OCI-LY1 (cell line): ENCODE results near the gene B4GALT7.

Source experiments
- H2AFZ ChIP-seq: fragments of 200-600 bp; sonication (generic), shearing (Covaris generic); 2 replicates; pipeline ENCODE4 v1.6.0; 2014; ENCODE audit warnings: antibody characterized with exemption, mild to moderate bottlenecking, low read length
- H3F3A ChIP-seq: fragments of 200-600 bp; sonication (generic), shearing (Covaris generic); 2 replicates; pipeline ENCODE4 v1.6.0; 2014; ENCODE audit warnings: mild to moderate bottlenecking, antibody characterized with exemption, low read length, moderate library complexity; ENCODE audit not compliant: insufficient read depth
- H3K27ac ChIP-seq: fragments of 200-600 bp; sonication (generic); 2 replicates; pipeline ENCODE4 v1.5.1; 2014; ENCODE audit warnings: low read length, mixed run types, mild to moderate bottlenecking, low read depth; ENCODE audit not compliant: poor library complexity, severe bottlenecking
- H3K27me3 ChIP-seq: fragments of 200-600 bp; sonication (generic); 2 replicates; pipeline ENCODE4 v1.6.0; 2014; ENCODE audit warnings: antibody characterized with exemption, mild to moderate bottlenecking, low read length, moderate library complexity; ENCODE audit not compliant: insufficient read depth
- H3K36me3 ChIP-seq: fragments of 200-600 bp; sonication (generic); 2 replicates; pipeline ENCODE4 v1.6.1; 2014; ENCODE audit warnings: mild to moderate bottlenecking, antibody characterized with exemption, low read length, moderate library complexity, mixed read lengths; ENCODE audit not compliant: insufficient read depth
- H3K4me1 ChIP-seq: fragments of 200-600 bp; sonication (generic); 2 replicates; pipeline ENCODE4 v1.5.1; 2014; ENCODE audit warnings: mild to moderate bottlenecking, low read length, moderate library complexity; ENCODE audit not compliant: insufficient read depth, severe bottlenecking
- H3K4me2 ChIP-seq: fragments of 200-600 bp; sonication (generic), shearing (Covaris generic); 2 replicates; pipeline ENCODE4 v1.6.1; 2014; ENCODE audit warnings: low read length
- H3K4me3 ChIP-seq: fragments of 200-600 bp; sonication (generic); 2 replicates; pipeline ENCODE4 v1.5.1; 2014; ENCODE audit warnings: low read length, low read depth, mild to moderate bottlenecking, mixed read lengths; ENCODE audit not compliant: poor library complexity, severe bottlenecking
- H3K79me2 ChIP-seq: fragments of 200-600 bp; shearing (Covaris generic); 2 replicates; pipeline ENCODE4 v1.6.1; 2016; ENCODE audit warnings: mixed run types, low read length, mixed read lengths; ENCODE audit not compliant: insufficient read depth
- H3K9ac ChIP-seq: fragments of 200-600 bp; sonication (generic), shearing (Covaris generic); 2 replicates; pipeline ENCODE4 v1.6.1; 2014; ENCODE audit warnings: mild to moderate bottlenecking, low read length, mixed read lengths
- H3K9me2 ChIP-seq: fragments of 200-600 bp; sonication (generic), shearing (Covaris generic); 2 replicates; pipeline ENCODE4 v1.6.1; 2014; ENCODE audit warnings: low read depth, mild to moderate bottlenecking, low read length, mixed read lengths
- H3K9me3 ChIP-seq: fragments of 200-600 bp; shearing (Covaris generic); 2 replicates; pipeline ENCODE4 v1.6.1; 2014; ENCODE audit warnings: low read length, mixed read lengths
- H4K20me1 ChIP-seq: fragments of 200-600 bp; sonication (generic), shearing (Covaris generic); 2 replicates; pipeline ENCODE4 v1.6.0; 2016; ENCODE audit warnings: mild to moderate bottlenecking, low read length; ENCODE audit not compliant: insufficient read depth
- CTCF ChIP-seq: fragments of 200-600 bp; sonication (generic), shearing (Covaris generic); IDR thresholded peaks from 2 replicates; pipeline ENCODE4 v1.5.1; 2017; ENCODE audit warnings: mild to moderate bottlenecking, antibody characterized with exemption, low read length, moderate library complexity, mixed read lengths
- EZH2 ChIP-seq: fragments of 200-600 bp; sonication (generic), shearing (Covaris generic); IDR thresholded peaks from 2 replicates; pipeline ENCODE4 v1.8.0; 2017; ENCODE audit warnings: borderline replicate concordance, mixed run types, mild to moderate bottlenecking, antibody characterized with exemption, low read length, moderate library complexity, mixed read lengths

B4GALT7 gene

GRCh38 chr5:177592905-177593304 is 7.0 kb upstream of the B4GALT7 start:
- TF ChIP-seq CTCF (no peak), EZH2 (no peak)
- peak overlapping the region; percentile 99 for H3K4me3 ChIP-seq
- no peaks in the 10 kb centered on the region for H3F3A ChIP-seq
- H3K4me1 ChIP-seq: peaks cover 16% of the 10 kb centered on the region
- no peaks in the 10 kb centered on the region for H3K27me3 ChIP-seq
- peaks cover 40% of the 10 kb centered on the region for H3K36me3 ChIP-seq
- no peaks in the 10 kb centered on the region for H3K9me2 ChIP-seq
- no peaks in the 10 kb centered on the region for H4K20me1 ChIP-seq
- H3K9ac ChIP-seq: peak overlapping the region; percentile 98
- H3K79me2 ChIP-seq: peaks cover 5% of the 10 kb centered on the region; the same call in 1 of the 2 replicates
- H2AFZ ChIP-seq: no peak overlapping the region
- no peaks in the 10 kb centered on the region for H3K9me3 ChIP-seq
- H3K4me2 ChIP-seq: peak overlapping the region; percentile 75
- H3K27ac ChIP-seq: peak overlapping the region; percentile 72

GRCh38 chr5:177593511-177593910 is 6.4 kb upstream of the B4GALT7 start:
- no peak overlapping the region for H3K27ac ChIP-seq
- no peak overlapping the region; the same call in 1 of the 2 replicates for H3K9ac ChIP-seq

GRCh38 chr5:177594071-177594470 is 5.9 kb upstream of the B4GALT7 start:
- TF ChIP-seq CTCF: no peak
- TF ChIP-seq EZH2: no peak
- Histone ChIP-seq H3K27me3 (no peaks in the 10 kb centered on the region), H3K27ac (no peak overlapping the region), H3K4me1 (peaks cover 22% of the 10 kb centered on the region), H4K20me1 (no peaks in the 10 kb centered on the region), H3K9me3 (no peaks in the 10 kb centered on the region), H3K36me3 (peaks cover 40% of the 10 kb centered on the region), H3K9me2 (no peaks in the 10 kb centered on the region), H3K9ac (no peak overlapping the region), H3K4me3 (no peak overlapping the region), H3K79me2 (peaks cover 5% of the 10 kb centered on the region; the same call in 1 of the 2 replicates), H2AFZ (no peak overlapping the region), H3F3A (no peaks in the 10 kb centered on the region), H3K4me2 (no peak overlapping the region)

More at GRCh38 chr5:177593511-177593910, 6.4 kb upstream of the B4GALT7 start:
- H3K9me2 ChIP-seq: no peaks in the 10 kb centered on the region
- H3K36me3 ChIP-seq: peaks cover 40% of the 10 kb centered on the region
- no peaks in the 10 kb centered on the region for H3K27me3 ChIP-seq
- H3K79me2 ChIP-seq: peaks cover 5% of the 10 kb centered on the region; the same call in 1 of the 2 replicates
- no peaks in the 10 kb centered on the region for H3K9me3 ChIP-seq
- peak overlapping the region; percentile 99 for H3K4me3 ChIP-seq
- H3K4me1 ChIP-seq: peaks cover 18% of the 10 kb centered on the region
- H2AFZ ChIP-seq: no peak overlapping the region
- H3F3A ChIP-seq: no peaks in the 10 kb centered on the region
- no peaks in the 10 kb centered on the region for H4K20me1 ChIP-seq
- peak overlapping the region; percentile 75 for H3K4me2 ChIP-seq
- TF ChIP-seq CTCF (no peak), EZH2 (no peak)
